HG03064 (cell line): ENCODE results near the gene SLC25A21.
"Not testable (repeated sequence)": the region's sequence is repeated elsewhere in the genome, so short reads cannot be mapped to it uniquely, and the experiment has no call there.

Source experiments
- ATAC-seq: cut with Tn5 transposase; IDR thresholded peaks from one replicate; pipeline ENCODE4 v1.9.1; 2021; ENCODE audit warnings: low read depth; ENCODE audit not compliant: unreplicated experiment

The SLC25A21 gene

DNA sequence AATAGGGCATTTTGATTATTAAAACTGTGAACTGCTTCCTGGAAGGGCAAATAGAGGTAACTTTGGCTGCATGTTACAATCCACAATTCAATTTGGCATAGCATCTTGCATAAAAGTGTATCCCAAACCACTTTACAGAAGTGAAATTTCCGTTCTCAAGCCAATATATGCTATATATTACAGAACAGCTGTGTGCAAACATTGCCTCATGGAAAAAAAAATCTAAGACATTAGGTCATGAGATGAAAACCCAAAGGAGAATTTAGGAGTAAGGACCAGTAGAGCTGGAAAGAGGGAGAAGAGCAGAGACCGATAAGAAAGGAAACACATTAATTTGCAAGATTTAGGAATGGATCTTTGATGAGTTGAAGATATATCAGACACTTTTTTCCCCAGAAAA is 271.6 kb downstream of the SLC25A21 start:
- ATAC-seq, result no peak

DNA sequence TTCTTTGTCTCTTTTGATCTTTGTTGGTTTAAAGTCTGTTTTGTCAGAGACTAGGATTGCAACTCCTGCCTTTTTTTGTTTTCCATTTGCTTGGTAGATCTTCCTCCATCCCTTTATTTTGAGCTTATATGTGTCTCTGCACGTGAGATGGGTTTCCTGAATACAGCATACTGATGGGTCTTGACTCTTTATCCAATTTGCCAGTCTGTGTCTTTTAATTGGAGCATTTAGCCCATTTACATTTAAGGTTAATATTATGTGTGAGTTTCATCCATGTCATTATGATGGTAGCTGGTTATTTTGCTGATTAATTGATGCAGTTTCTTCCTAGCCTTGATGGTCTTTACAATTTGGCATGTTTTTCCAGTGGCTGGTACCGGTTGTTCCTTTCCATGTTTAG is 276.1 kb downstream of the SLC25A21 start:
- ATAC-seq, result not testable (repeated sequence)

DNA sequence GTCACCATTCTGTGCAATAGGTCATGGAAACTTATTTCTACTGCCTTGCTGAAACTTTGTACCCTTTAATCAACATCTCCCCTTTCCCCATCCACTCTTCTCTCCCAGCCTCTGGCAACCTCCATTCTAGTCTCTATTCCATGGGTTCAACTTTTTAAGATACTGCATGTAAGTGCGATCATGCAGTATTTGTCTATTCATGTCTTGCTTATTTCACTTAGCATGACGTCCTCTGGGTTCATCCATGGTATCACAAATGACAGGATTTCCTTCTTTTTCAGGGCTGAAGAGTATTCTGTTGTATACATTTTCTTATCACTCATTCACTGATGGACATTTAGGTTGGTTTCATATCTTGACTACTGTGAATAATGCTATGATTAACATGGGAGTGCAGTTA is 288.4 kb downstream of the SLC25A21 start:
- no peak for ATAC-seq

DNA sequence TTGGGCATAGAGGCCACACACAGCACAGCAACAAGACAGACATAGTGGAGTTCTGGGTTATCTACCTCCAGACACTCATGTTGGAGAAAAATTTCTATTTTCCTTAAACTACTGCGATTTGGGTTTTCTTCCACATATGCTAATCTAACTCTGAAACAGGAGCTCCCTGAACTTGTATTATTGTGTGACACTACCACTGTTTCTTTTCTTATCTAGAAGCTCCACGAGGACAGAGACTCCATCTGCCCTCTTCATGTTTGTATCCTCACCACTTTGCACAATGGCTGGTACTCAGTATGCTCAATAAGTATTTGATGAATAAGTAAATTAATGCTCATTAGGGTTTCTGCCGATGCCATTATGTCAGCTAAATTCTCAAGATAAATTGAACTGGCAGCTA is 292.1 kb downstream of the SLC25A21 start:
- ATAC-seq, result no peak

DNA sequence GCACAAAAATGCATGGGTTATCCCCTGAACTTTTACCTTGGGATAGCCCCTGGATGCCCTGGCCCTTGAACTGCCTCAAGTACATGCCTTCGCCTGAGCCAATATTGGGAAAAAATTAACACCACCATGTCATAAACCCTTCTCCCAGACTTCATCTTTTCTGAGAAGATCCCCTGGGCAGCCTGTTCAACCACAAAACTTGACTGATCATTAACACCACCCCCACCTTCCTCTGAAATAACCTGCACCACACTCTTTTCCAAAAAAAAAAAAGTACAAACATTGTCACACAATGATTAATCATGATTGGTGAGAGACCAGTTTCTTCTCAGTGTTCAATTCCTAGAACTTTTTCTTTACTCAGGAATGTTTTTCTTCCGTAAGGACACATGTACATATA is 292.8 kb downstream of the SLC25A21 start:
- no peak for ATAC-seq

DNA sequence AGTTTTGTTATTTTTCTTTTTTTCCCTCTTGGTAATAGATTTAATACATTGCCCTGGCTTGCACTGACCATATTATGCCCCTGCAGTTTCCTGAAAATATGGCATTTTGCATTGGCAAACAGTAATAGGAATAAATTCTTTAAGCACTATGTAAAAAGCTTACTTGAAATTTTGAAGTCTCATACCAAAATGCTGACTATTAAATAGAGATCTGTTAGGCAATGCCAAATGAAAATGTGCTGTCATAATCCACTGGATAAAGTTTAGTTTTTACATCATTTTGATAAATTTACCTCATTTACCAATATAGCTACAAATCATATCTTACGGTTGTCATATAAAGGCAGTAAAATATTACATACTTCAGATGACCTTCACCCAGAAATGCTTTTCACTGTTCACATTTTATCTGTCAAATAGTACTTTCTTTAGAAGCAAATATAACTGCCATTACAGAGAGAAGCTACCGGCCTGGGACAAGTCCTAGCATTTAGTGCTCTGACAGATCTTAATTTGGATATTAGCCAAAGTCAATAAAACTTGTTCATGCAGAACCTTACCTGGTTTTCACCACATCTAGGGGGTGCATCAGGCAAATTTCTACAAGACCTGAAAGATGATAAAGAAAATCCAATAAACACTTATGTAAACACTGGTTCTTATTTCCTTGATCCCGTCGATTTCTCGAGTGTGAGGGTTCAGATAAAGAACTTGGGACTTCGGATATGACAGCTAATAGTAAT is 297.8 kb downstream of the SLC25A21 start:
- no peak for ATAC-seq

DNA sequence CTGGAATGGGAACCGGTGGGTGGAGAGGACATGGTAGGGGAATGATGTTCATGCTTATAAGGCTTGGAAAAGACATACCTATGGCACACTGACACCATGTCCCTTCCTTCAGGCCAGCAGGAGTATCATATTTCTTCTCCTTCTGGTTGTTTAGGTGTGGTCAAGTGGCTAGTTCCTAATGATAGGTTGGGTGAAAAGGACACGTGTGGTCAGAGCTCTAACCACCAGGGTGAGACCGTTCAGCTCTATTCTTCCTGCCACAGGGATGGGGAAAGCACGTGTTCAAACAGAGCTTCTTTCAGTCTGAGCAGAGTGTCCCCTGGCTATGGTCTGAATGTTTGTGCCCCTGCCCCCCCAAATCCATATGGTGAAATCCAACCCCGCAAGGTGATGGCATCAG is 301.6 kb downstream of the SLC25A21 start:
- ATAC-seq, result no peak

DNA sequence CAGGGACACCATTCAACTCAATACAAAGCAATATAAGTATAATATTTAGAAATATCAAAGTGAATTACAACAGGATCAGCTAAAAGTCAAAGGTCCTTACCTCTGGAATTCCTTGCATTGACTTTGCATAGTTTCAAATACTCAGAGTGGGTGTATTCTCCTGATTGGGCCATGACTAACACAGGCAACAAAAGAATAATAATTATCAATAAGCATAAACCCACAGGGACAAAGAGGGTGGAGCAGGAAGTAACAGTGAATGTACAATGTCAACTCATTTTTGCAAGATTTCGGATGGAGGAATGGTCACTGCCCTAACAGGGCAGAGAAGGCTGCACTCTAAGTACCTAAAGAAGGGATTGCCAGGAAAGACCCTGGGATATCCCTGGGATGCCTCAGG is 303.3 kb downstream of the SLC25A21 start:
- no peak for ATAC-seq

DNA sequence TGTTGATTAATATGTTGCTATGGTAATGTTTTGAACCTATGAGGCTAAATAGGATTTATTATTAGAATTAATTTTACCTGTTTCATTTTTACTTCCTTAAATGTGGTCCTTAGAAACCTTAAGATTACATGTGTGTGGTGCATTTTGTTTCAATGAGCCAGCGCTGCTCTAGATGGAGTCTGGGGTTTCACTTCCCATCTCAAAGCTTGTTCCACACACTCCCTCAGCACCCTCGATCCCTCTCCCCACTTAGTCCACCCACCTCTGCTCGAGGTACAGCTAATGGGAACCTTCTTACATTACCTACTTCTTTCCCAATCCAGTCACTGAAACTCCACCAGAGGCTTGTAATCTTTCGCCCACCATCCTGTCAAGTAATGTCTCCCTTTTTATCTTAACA is 305.5 kb downstream of the SLC25A21 start:
- ATAC-seq, result no peak

DNA sequence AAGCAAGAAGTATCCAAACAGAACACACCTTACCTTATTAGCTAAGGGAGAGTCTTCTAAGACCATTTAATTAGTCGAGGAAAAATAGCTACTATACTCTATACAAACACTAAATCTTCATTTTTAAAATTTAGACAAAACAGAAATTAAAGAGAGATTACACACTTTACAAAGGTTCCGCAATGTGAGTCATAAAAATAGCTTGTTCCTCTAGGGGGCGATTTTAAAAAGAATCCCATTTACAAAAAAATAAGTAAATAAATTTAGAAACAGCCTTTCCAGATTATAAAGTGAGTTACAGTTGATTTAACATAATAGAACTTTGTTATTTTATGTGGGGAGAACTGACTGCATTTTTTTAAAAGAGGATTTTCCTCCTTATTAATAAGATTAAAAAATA is 309.1 kb downstream of the SLC25A21 start:
- ATAC-seq, result no peak

DNA sequence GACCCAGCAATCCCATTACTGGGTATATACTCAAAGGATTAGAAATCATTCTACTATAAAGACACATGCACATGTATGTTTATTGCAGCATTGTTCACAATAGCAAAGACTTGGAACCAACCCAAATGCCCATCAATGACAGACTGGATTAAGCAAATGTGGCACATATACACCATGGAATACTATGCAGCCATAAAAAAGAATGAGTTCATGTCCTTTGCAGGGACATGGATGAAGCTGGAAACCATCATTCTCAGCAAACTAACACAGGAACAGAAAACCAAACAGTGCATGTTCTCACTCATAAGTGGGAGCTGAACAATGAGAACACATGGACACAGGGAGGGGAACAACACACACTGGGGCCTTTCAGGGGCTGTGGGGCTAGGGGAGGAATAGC is 310.2 kb downstream of the SLC25A21 start:
- ATAC-seq, result not testable (repeated sequence)

DNA sequence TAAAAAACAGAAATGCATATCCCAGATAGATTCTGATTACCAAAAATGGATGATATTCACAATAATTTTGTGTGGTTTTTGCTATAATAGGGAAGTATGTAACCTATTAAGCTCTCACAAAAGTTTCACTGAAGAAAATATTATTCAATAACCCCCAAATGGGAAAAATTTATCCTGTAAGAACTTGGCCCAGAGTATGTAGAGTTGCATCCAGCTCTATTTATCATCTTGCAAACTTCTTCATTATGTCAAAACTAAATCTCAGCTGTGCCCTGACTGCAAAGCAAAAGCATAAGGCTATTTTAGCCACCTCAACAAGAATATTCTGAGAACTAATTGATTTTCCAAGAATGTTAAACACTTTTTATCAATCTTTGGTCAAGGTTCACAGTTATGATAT is 311.6 kb downstream of the SLC25A21 start:
- no peak for ATAC-seq

DNA sequence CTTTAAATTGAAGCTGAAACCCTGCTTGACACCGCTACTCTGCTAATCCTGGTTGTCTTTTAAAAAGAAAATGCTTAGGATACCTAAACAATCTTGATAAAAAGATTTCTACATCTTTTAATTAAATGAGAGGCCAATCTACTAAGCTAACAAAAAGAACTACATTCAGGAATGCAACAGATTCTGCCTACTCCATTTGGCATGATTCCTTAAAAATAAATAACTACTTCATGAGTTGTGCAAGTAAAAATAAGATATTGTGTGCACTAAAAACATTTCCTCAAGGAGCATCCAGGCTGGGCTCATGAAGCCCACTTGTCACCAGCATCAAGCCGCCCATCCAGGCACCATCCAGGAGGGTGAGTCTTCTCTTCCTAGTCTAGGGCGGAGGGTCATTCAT is 313.3 kb downstream of the SLC25A21 start:
- no peak for ATAC-seq

DNA sequence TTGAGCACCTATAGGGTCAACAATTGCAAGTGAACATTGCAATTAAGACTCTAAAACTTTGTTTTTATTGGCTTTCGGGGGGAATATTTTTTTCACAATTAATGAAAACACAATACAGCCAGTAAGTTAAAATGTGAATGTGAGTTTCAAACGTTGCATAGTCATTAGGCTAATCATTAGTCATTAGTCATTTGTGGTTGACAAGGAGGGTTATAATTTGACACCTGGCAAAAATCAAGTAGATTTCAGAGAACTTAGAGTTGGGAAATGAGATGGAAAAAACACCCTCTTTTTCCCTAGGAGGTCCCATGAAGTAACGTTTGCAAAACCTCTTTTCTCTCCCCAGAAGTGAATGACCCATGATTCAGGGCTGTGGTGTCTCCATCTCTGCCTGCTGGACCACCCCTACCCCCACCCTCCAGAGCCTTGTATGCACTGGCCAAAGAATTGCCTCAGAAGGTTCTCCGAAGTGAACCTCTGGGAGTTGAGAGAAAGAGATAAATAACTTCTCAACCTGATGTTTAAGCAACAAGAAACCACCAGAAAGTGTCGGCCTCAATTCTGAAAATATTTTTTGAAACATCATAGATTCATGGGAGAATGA is 314.5 kb downstream of the SLC25A21 start:
- ATAC-seq, result no peak

DNA sequence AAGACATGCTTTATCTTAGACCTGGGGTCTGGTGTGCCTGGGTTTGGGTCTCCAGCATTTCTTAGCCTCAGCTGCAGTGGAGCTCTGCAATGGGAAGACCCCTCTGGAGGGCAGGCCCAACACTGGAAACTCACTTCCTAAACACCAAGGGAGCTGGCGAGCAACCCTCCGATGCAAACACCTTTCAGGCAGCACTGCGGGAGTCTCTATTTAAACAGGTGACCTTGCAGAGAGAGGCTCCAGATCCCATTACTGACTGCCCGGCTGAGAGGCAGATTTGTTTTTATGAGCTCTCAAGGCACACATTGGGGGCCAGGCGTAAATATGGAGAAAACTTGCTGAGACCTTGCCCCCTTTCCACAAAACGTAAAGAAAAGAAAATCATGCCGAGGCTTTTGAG is 315.3 kb downstream of the SLC25A21 start:
- no peak for ATAC-seq

DNA sequence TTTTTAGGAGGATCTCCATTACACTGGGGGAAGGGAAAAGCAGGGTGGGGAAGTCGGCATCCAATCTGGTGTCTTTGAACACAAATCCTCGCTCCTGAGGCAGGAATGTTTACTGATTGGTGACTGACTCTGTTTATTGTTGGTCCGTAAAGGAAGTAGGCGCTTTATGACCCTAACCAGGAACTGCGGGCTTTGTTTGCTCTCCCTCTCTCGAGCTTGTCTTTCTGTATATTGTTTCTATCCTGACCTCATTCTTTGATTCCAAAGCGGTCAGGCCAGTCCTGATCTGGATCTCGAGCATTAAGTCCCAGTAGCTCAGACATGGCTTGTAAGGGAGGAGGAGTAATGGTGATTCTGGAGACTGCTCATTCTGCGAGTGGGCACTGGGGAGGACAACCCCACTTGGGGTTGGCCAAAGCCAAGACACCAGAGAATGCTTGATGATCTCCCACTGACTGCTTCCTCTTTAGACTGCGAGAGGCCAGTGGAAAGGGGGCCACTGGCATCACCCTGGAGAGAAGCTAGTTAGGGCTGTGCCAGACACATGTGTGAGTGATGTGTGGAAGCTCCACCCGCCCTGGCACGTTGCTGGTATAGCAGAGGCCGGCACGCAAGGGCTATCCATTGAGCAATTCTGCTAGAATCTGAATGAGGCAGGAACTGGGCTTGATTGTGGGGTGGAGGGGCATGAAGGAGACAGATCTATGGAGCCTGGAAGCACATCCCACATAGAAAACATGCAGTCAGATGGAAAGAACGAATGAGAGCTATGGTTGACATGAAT is 316.1 kb downstream of the SLC25A21 start:
- no peak for ATAC-seq

DNA sequence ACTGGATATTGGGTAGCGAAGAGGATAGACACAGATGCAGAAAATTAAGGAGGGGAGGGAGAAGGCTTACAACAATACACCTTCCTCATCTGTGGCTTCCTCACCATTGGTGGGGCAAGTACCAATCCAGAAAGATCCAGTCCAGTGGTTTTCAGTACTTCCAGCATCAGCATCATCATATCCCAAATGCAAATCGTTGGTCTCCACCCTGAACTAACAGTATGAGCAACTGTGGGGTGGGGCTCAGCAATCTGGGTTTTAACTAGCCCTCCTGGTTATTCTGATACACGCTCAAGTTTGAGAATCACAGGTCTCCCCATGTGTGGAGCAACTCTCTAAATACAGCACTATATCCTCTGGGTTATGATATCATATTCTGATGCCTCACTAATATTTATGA is 317.0 kb downstream of the SLC25A21 start:
- no peak for ATAC-seq

DNA sequence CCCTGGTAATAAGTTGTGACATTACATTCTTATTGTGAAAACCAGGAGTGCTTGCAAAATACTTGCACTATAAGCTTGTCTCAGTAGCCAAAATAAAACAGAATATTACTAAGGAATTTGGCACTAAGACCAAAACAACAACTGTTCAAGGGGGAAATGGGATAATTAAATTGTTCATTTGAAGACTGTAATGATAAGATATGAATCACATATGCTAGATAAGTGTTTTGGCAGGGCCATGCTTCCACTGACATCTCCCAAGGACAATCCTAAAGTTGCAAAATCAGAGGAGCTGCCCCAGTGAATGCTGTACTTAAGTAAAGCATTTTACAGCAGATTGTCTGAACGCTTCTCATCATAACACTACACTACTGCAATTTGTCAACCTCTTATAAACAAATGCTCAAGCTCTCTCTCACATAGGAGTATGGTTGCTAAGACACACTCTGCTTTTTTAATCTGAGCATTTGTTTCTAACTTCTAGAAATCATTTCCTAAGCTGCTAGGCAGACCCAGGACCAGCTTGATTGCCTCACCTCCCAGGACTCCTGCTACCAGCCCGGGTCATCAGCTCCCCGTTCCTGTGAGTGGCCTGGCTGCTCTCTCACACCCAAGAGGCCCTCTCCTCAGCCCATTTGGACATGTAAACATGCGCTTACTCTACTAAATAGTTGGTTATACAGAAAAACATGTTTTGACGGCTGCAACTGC is 319.3 kb downstream of the SLC25A21 start:
- no peak for ATAC-seq

DNA sequence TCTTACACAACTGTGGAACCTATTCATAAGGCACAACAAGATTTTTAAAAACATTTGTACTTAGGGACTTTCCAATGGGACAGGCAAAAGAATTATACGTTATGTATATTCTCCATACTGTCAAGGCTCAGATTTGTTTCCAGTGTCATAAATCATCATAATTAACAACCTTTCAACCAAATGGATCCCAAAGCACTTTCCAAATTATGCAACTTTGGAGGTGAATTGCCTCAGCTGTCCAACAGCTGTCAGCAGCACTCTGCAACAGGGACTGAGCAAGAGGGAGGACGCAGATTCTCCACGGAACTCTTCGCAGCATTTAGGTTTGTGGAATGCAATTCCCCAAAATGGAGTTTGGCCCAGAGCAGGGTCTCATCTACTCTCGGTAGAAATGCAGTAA is 324.2 kb downstream of the SLC25A21 start:
- no peak for ATAC-seq

DNA sequence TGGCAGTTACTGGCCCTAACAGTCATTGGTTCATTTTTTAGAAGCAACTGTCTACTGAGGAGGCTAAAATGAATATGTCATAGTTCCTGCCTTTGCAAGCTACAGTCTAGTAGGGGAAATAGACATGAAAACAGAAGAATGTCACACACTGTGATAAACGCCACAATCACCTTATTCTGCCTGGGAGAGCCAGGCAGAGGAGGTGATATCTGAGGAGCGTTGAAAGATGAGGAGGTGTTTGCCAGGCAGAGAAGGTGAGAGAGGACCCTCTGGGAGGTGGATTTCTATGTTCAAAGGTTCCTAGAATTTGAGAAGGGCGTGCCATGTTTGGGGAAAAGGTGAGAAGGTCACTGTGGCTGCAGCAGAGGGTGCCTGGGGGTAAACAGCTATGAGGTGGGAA is 325.0 kb downstream of the SLC25A21 start:
- ATAC-seq, result no peak

DNA sequence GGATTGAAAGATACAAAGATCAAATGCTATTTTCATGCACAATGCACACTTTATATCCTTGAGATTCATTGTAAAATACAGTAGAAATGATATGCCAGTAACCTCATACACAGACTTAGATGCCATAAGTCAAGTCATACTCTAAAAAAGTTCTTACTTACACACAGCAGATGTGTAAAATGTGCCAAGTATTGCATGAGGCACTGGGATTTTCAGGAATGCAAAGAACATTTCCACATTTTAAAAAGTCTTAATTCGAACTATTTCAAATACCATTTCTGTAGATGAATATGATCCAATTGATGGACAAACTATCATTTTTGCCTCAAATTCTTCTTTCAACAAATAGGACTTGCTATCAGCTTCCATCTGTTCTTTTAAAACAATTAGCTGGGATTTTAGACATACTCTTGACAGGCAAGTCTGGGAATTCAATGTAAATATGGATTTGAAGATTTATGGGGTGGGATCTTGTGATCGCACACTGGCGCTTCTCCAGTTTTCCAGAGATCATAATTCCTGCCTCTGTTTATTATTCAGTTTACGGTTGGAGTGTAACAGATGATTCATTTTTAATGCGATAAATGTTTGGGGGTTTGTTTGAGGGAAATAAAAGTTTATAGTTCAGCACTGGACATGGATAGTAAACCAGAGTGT is 326.9 kb downstream of the SLC25A21 start:
- ATAC-seq, result no peak
